Mesenchymal stem cell (in vitro differentiated cells and primary cell): ENCODE measurements around the gene AGPAT2.
A peak's percentile ranks its signal among the peaks of the same experiment; 100 is the strongest.

Experiments used
- DNase-seq: peaks from one replicate; pipeline ENCODE4 v3.0.0-alpha.2; 2013
- H2AFZ ChIP-seq: one replicate; pipeline ENCODE4 v1.6.1; 2013; ENCODE audit warnings: low read depth, mild to moderate bottlenecking, control low read depth, inconsistent platforms, low read length, moderate library complexity
- H2AK5ac ChIP-seq: 2 replicates; pipeline ENCODE4 v1.6.1; 2013; ENCODE audit warnings: low read length, moderate library complexity, mild to moderate bottlenecking, inconsistent platforms; ENCODE audit not compliant: severe bottlenecking
- H2BK120ac ChIP-seq: one replicate; pipeline ENCODE4 v1.6.1; 2013; ENCODE audit warnings: low read depth, mild to moderate bottlenecking, inconsistent platforms, low read length, moderate library complexity
- H2BK12ac ChIP-seq, 2 experiments: one replicate each; pipeline ENCODE4 v1.6.1; 2013; ENCODE audit warnings: inconsistent platforms in 2 of 2, low read length in 2 of 2, mild to moderate bottlenecking in 2 of 2, moderate library complexity in 2 of 2, control low read depth in 1 of 2
- H2BK15ac ChIP-seq: one replicate; pipeline ENCODE4 v1.6.1; 2013; ENCODE audit warnings: mild to moderate bottlenecking, low read depth, inconsistent platforms; ENCODE audit not compliant: poor library complexity, severe bottlenecking
- H2BK5ac ChIP-seq: 2 replicates; pipeline ENCODE4 v1.6.1; 2013; ENCODE audit warnings: low read depth, mild to moderate bottlenecking, low read length, control low read depth, inconsistent platforms; ENCODE audit not compliant: poor library complexity, severe bottlenecking
- H3K14ac ChIP-seq, 2 experiments: one replicate each; pipeline ENCODE4 v1.6.1; 2013; ENCODE audit warnings: inconsistent platforms in 2 of 2, low read length in 2 of 2, control low read depth in 1 of 2, mild to moderate bottlenecking in 1 of 2, moderate library complexity in 1 of 2
- H3K18ac ChIP-seq, 2 experiments: one replicate each; pipeline ENCODE4 v1.6.1; 2013; ENCODE audit warnings: inconsistent platforms in 2 of 2, low read length in 2 of 2, control low read depth in 1 of 2, low read depth in 1 of 2, mild to moderate bottlenecking in 1 of 2
- H3K23ac ChIP-seq, 2 experiments: one replicate each; pipeline ENCODE4 v1.6.1; 2013; ENCODE audit warnings: inconsistent platforms in 2 of 2, low read length in 2 of 2, mild to moderate bottlenecking in 2 of 2, moderate library complexity in 2 of 2, control low read depth in 1 of 2
- H3K27ac ChIP-seq: 2 replicates; pipeline ENCODE4 v1.5.1; 2013; ENCODE audit warnings: mild to moderate bottlenecking, moderate library complexity, low read length, control low read depth, inconsistent platforms; ENCODE audit not compliant: poor library complexity, severe bottlenecking
- H3K27me3 ChIP-seq, 2 experiments: 2 replicates each; pipeline versions ENCODE4 v1.6.1 to v1.7.0; 2013; ENCODE audit warnings: low read length in 2 of 2, mild to moderate bottlenecking in 2 of 2, moderate library complexity in 2 of 2, control low read depth in 1 of 2, inconsistent platforms in 1 of 2; ENCODE audit not compliant: control insufficient read depth in 1 of 2, insufficient read depth in 1 of 2
- H3K36me3 ChIP-seq, 2 experiments: 2 replicates each; pipeline versions ENCODE4 v1.6.1 to v1.7.0; 2013; ENCODE audit warnings: low read length in 2 of 2, control low read depth in 1 of 2, inconsistent platforms in 1 of 2, low read depth in 1 of 2, mild to moderate bottlenecking in 1 of 2; ENCODE audit not compliant: insufficient read depth in 2 of 2, control insufficient read depth in 1 of 2
- H3K4ac ChIP-seq, 2 experiments: one replicate each; pipeline ENCODE4 v1.6.1; 2013; ENCODE audit warnings: inconsistent platforms in 2 of 2, low read length in 2 of 2, mild to moderate bottlenecking in 2 of 2, moderate library complexity in 2 of 2, control low read depth in 1 of 2, low read depth in 1 of 2
- H3K4me1 ChIP-seq: 2 replicates; pipeline ENCODE4 v1.6.1; 2013; ENCODE audit warnings: low read depth, low read length, control low read depth; ENCODE audit not compliant: control insufficient read depth, insufficient read depth
- H3K4me2 ChIP-seq: 2 replicates; pipeline ENCODE4 v1.6.1; 2013; ENCODE audit warnings: low read length, mild to moderate bottlenecking, inconsistent platforms; ENCODE audit not compliant: poor library complexity, severe bottlenecking
- H3K4me3 ChIP-seq, 2 experiments: 2 replicates each; pipeline versions ENCODE4 v1.5.1 to v1.7.0; 2013; ENCODE audit warnings: low read length in 2 of 2, mild to moderate bottlenecking in 2 of 2, control low read depth in 1 of 2, low read depth in 1 of 2; ENCODE audit not compliant: insufficient read depth in 1 of 2
- H3K79me1 ChIP-seq: replicated peaks from 2 replicates; pipeline ENCODE4 v1.6.1; 2013; ENCODE audit warnings: mild to moderate bottlenecking, control low read depth, low read length, inconsistent platforms; ENCODE audit not compliant: poor library complexity, severe bottlenecking
- H3K9ac ChIP-seq: 2 replicates; pipeline ENCODE4 v1.7.0; 2013; ENCODE audit warnings: mild to moderate bottlenecking, low read length, moderate library complexity
- H3K9me3 ChIP-seq: 2 replicates; pipeline ENCODE4 v1.7.0; 2013; ENCODE audit warnings: mild to moderate bottlenecking, low read length; ENCODE audit not compliant: control insufficient read depth
- H4K8ac ChIP-seq: one replicate; pipeline ENCODE4 v1.6.1; 2013; ENCODE audit warnings: inconsistent platforms, mild to moderate bottlenecking, low read length, moderate library complexity
- H4K91ac ChIP-seq: one replicate; pipeline ENCODE4 v1.6.1; 2013; ENCODE audit warnings: mild to moderate bottlenecking, low read length, inconsistent platforms
- WGBS: methylation state at CpG from one replicate; pipeline ENCODE4 v1.1.7; 2013; ENCODE audit warnings: mixed read lengths; 5-methylcytosine and 5-hydroxymethylcytosine counted together

Gene AGPAT2

GRCh38 chr9:136673975-136674785 lies 13.1 kb downstream of the AGPAT2 start:
- DNase-seq = no peak
- no peak overlapping the region for H2BK12ac ChIP-seq
- no peak overlapping the region for H3K18ac ChIP-seq
- no peak overlapping the region for H3K27ac ChIP-seq
- H2BK5ac ChIP-seq = no peak overlapping the region
- peaks cover 31% of the 10 kb centered on the region for H3K79me1 ChIP-seq
- H3K9ac ChIP-seq = no peak overlapping the region
- 92% methylated on average over 22 of the region's 26 CpGs for WGBS
- H4K8ac ChIP-seq = no peak overlapping the region
- H2BK15ac ChIP-seq = no peak overlapping the region
- H3K27me3 ChIP-seq = peaks cover 0 to 15% of the 10 kb centered on the region in 2 experiments
- H3K4ac ChIP-seq = no peak overlapping the region
- peaks cover 54% of the 10 kb centered on the region for H3K4me1 ChIP-seq
- no peaks in the 10 kb centered on the region for H3K9me3 ChIP-seq
- no peak overlapping the region for H3K4me3 ChIP-seq
- H2AFZ ChIP-seq = no peak overlapping the region
- no peak overlapping the region for H3K23ac ChIP-seq
- H2BK120ac ChIP-seq = no peak overlapping the region
- H4K91ac ChIP-seq = no peak overlapping the region
- H2AK5ac ChIP-seq = no peak overlapping the region
- no peak overlapping the region for H3K4me2 ChIP-seq
- H3K36me3 ChIP-seq = peaks cover 5 to 78% of the 10 kb centered on the region in 2 experiments
- no peak overlapping the region for H3K14ac ChIP-seq

- no peak overlapping the region for H3K4me3 ChIP-seq
- peaks cover 0 to 20% of the 10 kb centered on the region in 2 experiments for H3K27me3 ChIP-seq
- peak overlapping the region; percentile 66 for H4K91ac ChIP-seq
- H2AK5ac ChIP-seq = no peak overlapping the region
- DNase-seq = no peak
- no peak overlapping the region for H3K18ac ChIP-seq
- peaks cover 5 to 82% of the 10 kb centered on the region in 2 experiments for H3K36me3 ChIP-seq
- H3K14ac ChIP-seq = no peak overlapping the region
- no peak overlapping the region for H3K4me2 ChIP-seq
- no peak overlapping the region for H3K23ac ChIP-seq
- 90% methylated on average over 34 of the region's 35 CpGs for WGBS
- no peak overlapping the region for H2AFZ ChIP-seq
- no peak overlapping the region for H2BK12ac ChIP-seq
- peaks cover 27% of the 10 kb centered on the region for H3K79me1 ChIP-seq
- no peak overlapping the region for H2BK15ac ChIP-seq
- no peak overlapping the region for H3K4ac ChIP-seq
- H4K8ac ChIP-seq = peak overlapping the region; percentile 28
- peaks cover 62% of the 10 kb centered on the region for H3K4me1 ChIP-seq
- no peak overlapping the region for H3K9ac ChIP-seq
- H2BK5ac ChIP-seq = no peak overlapping the region
- H2BK120ac ChIP-seq = no peak overlapping the region
- no peak overlapping the region for H3K27ac ChIP-seq
- H3K9me3 ChIP-seq = no peaks in the 10 kb centered on the region
Observed at GRCh38 chr9:136673088-136673974, 13.9 kb downstream of the AGPAT2 start.

- Histone ChIP-seq H2AK5ac (no peak overlapping the region), H3K9me3 (no peaks in the 10 kb centered on the region), H3K27ac (no peak overlapping the region), H3K79me1 (peaks cover 22% of the 10 kb centered on the region), H4K91ac (no peak overlapping the region), H3K4ac (no peak overlapping the region), H3K36me3 (peaks cover 5 to 82% of the 10 kb centered on the region in 2 experiments), H2BK12ac (no peak overlapping the region), H3K14ac (no peak overlapping the region), H2BK15ac (no peak overlapping the region), H2AFZ (no peak overlapping the region), H2BK5ac (no peak overlapping the region), H3K4me1 (peaks cover 68% of the 10 kb centered on the region), H3K4me3 (no peak overlapping the region), H3K18ac (no peak overlapping the region), H4K8ac (peak overlapping the region; percentile 28), H3K9ac (no peak overlapping the region), H3K23ac (no peak overlapping the region), H3K27me3 (peaks cover 0 to 27% of the 10 kb centered on the region in 2 experiments), H3K4me2 (no peak overlapping the region), H2BK120ac (no peak overlapping the region)
- DNase-seq = no peak
- 89% methylated on average over 12 of the region's 14 CpGs for WGBS
Observed at GRCh38 chr9:136672431-136673087, 14.7 kb downstream of the AGPAT2 start.
